Muscle of back (tissue), 13 donors: Measurements from ENCODE around the gene ADAT1. TPM values are rescaled to one million over a fixed set of nuclear protein-coding genes. Genes with fewer than 3 reads are reported as not detected.
A peak's percentile ranks its signal among the peaks of the same experiment; 100 is the strongest.

ENCODE experiments used
- DNase-seq, 3 donors: peaks; one replicate each; pipeline versions ENCODE4 v3.0.0 to v3.0.0-alpha.2; 2013
- long read RNA-seq, 9 donors: transcript quantifications; one replicate each; lab custom pipeline, GENCODE V29; 2026
- polyA plus RNA-seq, 10 donors: library from polyadenylated mRNA; unstranded; fragments of 120-200 nt; gene quantifications; one replicate each; pipeline ENCODE4 v1.2.1, GENCODE V29; 2013; ENCODE audit not compliant: insufficient read length in 10 of 10

Gene ADAT1
- 10 to 100 TPM; 22.8 to 46.2 (median 32.4) TPM for polyA plus RNA-seq
- long read RNA-seq, donor 1, partial matches to known transcripts: 0 of 1 reads
- long read RNA-seq, donor 1, other reads (novel, unspliced or antisense): 0 of 1 reads
- long read RNA-seq, donor 2, partial matches to known transcripts: 0 of 1 reads
- long read RNA-seq, donor 2, other reads (novel, unspliced or antisense): 0 of 1 reads
- long read RNA-seq, donor 3: 0 reads
- long read RNA-seq, donor 4, partial matches to known transcripts: 0 of 1 reads
- long read RNA-seq, donor 4, other reads (novel, unspliced or antisense): 0 of 1 reads
- long read RNA-seq, donor 5: 0 reads
- long read RNA-seq, donor 6, partial matches to known transcripts: 0 of 2 reads
- long read RNA-seq, donor 6, other reads (novel, unspliced or antisense): 0 of 2 reads
- long read RNA-seq, donor 7, partial matches to known transcripts: 0 of 2 reads
- long read RNA-seq, donor 7, other reads (novel, unspliced or antisense): 0 of 2 reads
- long read RNA-seq, donor 8, partial matches to known transcripts: 0 of 1 reads
- long read RNA-seq, donor 8, other reads (novel, unspliced or antisense): 0 of 1 reads
- long read RNA-seq, donor 9: 0 reads

- peak; percentile 98 to 99 (median 99) for DNase-seq
Measured at GRCh38 chr16:75622761-75623605, at the start of gene ADAT1. TSS of gene ADAT1 (minus strand) at chr16:75623281. CDS start at chr16:75620799, 2,482 bp downstream.

- no peak for DNase-seq
Measured at GRCh38 chr16:75667503-75667902, 44.4 kb upstream of the ADAT1 start.

- DNase-seq: no peak
Measured at GRCh38 chr16:75660726-75661302, 37.7 kb upstream of the ADAT1 start.

GRCh38 chr16:75660321-75660720 lies 37.2 kb upstream of the ADAT1 start:
- no peak for DNase-seq

GRCh38 chr16:75658175-75658574 lies 35.1 kb upstream of the ADAT1 start:
- DNase-seq: no peak

- DNase-seq: no peak
Measured at GRCh38 chr16:75653922-75654321, 30.8 kb upstream of the ADAT1 start.

- peak; percentile 75 to 96 (median 90) for DNase-seq
Measured at GRCh38 chr16:75648265-75649076, 25.4 kb upstream of the ADAT1 start.

GRCh38 chr16:75647492-75648264 lies 24.6 kb upstream of the ADAT1 start, which contains the start of the genes KARS1 and TERF2IP:
TSS of gene KARS1 (minus strand) at chr16:75647665. CDS start at chr16:75647639, 26 bp downstream.
TSS of gene TERF2IP (plus strand) at chr16:75647773. CDS start at chr16:75647883, 110 bp downstream.
- peak; percentile 95 to 98 (median 96) for DNase-seq

- peak in 1 of 3 donors; percentile 6 for DNase-seq
Measured at GRCh38 chr16:75647112-75647491, 24.0 kb upstream of the ADAT1 start.

- no peak for DNase-seq
Measured at GRCh38 chr16:75644240-75645012, 21.3 kb upstream of the ADAT1 start.

- DNase-seq: no peak
Measured at GRCh38 chr16:75640598-75640997, 17.5 kb upstream of the ADAT1 start.

GRCh38 chr16:75635036-75635435 lies 12.0 kb upstream of the ADAT1 start:
- DNase-seq: no peak

GRCh38 chr16:75632857-75633256 lies 9.8 kb upstream of the ADAT1 start:
- no peak for DNase-seq

- DNase-seq: no peak
Measured at GRCh38 chr16:75630052-75630451, 7.0 kb upstream of the ADAT1 start.

- no peak for DNase-seq
Measured at GRCh38 chr16:75629132-75629531, 6.1 kb upstream of the ADAT1 start.

- DNase-seq: no peak
Measured at GRCh38 chr16:75628351-75628750, 5.3 kb upstream of the ADAT1 start.

- no peak for DNase-seq
Measured at GRCh38 chr16:75627851-75628250, 4.8 kb upstream of the ADAT1 start.

- no peak for DNase-seq
Measured at GRCh38 chr16:75626806-75627205, 3.7 kb upstream of the ADAT1 start.

GRCh38 chr16:75624921-75625334 lies 1.8 kb upstream of the ADAT1 start:
- DNase-seq: no peak
